ENCODE results near the gene SPHK2.

SPHK2 gene

DNA sequence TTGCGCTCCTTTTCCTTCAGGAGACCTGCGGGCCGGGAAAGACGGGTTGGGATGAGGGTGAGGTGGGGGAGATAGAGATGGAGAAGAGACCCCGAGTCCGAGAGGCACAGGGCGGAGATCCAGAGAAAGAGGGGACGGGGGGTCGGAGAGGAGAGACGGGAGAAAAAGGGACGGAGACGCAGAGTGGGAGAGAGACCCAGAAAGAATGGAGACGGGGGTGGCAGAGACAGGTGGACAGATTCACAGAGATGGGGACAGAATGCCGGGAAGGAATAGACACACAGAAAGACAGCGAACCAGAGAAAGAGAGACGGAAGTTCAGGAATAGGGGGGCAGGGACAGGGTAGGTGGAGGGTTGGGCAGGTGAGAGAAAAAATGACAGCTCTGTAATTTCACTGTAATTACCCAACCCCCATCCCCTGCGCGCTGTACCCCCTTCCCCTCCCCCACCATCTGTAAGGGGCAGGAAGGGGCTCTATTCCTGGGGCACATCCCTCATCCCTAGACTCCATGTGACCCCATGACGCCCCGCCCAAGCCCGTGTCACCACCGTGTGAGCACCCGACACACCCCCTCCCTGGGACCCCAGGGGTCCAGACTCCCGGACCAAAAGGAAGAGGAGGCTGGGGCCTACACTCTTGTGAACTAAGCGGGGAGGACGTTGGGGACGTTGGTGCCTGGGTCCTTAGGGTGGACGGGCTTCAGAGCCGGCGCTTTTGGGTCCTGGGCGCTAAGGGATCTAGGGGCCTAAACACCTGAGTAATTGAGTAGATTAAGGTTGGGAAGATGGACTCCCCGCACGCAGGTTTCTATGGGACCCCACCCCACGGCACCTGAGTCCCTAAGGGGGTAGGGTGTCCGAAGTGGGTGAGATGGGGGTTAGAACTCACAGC lies 16.9 kb downstream of the SPHK2 start:
- in situ Hi-C loops (cut with MboI; ENCODE audit: low sequenced_read_pairs): no loop called here

DNA sequence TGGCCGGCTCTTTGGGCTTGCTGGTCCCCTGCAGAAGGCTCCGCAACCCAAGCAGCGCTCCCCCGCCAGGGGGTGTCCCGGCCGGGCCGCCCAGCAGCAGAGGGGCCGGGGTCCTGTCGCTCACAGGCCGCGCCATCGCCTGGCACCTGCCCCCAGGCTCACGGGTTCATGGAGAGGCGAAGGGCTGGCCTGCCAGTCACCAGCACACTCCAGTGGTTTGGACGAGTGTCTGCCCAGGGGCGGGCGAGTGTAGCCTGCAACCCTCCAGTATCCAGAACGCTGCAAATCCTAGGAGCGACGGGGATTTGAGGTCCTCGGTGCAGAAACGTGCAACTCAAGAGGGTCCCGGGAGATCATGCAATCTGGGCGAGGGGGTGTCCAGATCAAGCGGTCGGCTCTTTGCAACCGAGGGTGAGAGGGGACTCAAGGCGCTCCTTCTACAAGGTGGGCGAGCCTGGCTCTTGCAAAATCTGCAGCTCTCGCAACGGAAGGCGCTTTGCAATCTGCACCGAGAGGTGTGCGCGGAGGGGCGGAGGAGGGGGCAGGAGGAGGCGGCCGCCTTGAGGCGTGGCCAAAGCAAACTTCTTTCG lies 17.6 kb downstream of the SPHK2 start, which contains the start of gene DBP:
DBP (minus strand) TSS at position 521 of the 590 bp plus-strand sequence; CDS start at position 136, 385 bp downstream.
- in situ Hi-C loops (cut with MboI; ENCODE audit: low sequenced_read_pairs): no loop called here

- in situ Hi-C loops (cut with MboI; ENCODE audit: low sequenced_read_pairs): no loop called here
Measured at GRCh38 chr19:48637449-48637947, 18.2 kb downstream of the SPHK2 start.

DNA sequence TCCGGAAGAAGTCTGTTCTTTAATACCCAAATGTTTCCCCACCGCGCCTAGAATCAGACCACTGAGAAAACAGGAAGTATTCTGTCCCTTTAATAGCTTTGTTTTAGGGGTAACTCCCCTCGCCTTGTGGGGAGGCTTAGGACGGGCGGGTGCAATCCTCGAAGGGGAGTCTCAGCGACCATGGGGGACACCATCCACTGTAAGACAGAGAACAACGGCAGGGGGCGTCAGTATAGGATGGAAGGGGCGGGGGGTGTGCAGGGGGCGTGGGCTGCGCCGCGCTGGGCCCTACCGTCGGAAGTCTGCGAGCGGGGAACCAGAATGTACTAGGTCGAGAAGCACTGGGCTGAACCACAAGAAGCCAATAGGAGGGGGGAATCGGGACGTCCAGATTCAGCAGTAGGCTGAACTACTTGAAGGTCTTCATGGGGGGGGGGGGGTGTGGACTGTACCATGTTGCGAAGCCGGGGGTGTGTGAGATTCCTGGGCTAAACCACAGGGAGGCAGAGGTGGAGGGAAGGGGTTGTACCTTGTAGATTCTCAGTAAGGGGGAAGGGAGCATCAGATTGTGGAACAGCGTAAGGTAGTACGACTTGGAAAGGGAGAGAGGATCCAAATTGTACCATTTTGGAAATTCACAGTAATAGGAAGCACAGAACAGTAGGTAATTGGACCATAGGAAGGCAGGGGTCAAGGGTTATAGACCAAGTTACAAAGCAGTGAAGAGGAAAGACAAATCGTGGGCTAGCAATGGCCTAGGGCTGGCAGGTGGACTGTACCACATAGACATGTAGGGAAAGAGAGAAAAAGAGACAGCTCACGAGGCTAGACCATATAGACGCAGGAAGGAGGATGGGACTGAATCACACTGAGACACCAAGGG lies 18.9 kb downstream of the SPHK2 start:
- in situ Hi-C loops (cut with MboI; ENCODE audit: low sequenced_read_pairs): no loop called here

DNA sequence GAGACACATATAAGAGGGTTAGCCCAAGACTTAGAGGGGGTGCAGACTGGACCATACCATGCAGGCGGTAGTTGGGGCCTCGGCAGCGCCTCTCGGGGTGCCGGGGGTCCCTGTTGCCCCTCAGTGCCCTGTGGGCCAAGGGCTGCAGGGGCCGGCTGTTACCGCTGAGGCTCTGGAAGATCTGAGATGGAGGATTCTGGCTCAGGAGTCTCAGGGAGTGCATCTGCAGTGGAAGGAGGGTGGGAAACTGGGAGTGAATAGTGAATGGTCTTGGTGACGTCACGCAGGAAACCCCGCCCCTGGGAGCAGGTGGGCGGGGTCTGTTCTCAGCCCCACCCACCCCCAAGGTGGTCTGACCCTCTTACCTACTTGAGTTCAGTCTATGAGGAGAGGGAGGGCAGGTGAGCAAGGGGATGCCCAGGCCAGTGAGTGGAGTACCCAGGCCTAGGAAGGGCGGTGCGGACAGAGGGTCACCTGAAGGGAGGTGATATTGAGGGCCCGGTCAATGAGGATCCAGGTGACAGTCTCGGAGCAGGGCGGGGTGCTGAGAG lies 19.6 kb downstream of the SPHK2 start:
- in situ Hi-C loops (cut with MboI; ENCODE audit: low sequenced_read_pairs): no loop called here

DNA sequence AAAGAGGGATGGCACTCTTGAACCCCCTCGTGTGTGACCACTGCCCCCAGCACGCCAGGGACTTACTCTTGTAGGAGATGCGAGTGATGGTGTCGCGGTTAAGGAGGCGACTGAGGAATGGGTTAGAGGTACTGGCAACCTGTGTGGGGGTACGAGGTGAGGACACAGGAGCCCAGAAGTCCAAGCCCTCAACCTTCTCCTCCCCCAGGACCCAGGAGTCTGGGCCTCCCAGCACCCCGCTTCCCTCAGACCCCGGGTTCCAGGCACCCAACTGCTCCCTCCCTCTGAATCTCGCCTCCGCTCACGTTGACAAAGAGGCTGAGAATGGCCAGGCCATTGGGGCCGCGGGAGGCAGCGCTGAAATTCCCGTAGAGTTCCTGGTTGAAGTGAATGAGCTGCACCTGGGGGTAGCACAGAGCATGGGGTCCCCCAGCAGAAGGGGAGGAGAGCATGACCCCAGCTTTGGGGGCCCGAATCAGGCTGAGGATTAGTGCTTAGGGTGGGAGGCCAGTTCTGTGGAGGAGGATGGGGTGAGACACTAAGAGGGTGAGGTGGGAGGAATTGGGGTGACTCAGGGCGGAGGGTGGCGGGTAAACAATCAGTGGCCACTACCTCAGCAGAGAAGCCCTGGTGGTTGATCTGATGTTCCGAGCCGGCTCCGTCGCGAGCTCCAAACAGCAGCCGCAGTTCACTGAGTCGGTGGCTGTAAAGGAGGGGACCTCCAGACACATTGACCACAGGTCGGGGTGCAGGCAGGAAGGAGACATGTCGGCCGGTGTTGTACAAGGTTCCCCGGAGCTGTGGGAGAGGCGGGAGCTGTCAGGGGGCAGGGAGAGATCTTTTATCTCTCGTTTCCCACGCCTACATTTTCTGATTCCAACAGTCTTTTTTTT lies 20.4 kb downstream of the SPHK2 start:
- in situ Hi-C loops (cut with MboI; ENCODE audit: low sequenced_read_pairs): no loop called here

DNA sequence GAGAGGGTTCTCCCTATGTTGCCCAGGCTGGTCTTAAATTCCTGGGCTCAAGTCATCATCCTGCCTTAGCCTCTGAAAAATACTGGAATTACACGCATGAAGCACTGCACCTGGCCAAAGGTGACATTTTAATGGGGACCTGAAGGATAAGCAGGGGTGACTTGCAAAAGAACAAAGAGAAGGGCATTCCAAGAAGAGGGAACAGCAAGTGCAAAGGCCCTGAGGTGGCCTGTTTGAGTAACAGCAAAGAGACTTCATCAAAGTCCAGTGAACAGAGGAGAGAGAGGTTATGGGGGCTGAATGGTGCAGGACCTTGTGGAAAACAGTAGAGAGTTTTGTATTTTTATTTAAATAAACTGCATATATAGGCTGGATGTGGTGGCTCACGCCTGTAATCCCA lies 22.5 kb downstream of the SPHK2 start:
- in situ Hi-C loops (cut with MboI; ENCODE audit: low sequenced_read_pairs): no loop called here

- in situ Hi-C loops (cut with MboI; ENCODE audit: low sequenced_read_pairs): no loop called here
Measured at GRCh38 chr19:48642862-48643261, 23.6 kb downstream of the SPHK2 start.

- in situ Hi-C loops (cut with MboI; ENCODE audit: low sequenced_read_pairs): no loop called here
Measured at GRCh38 chr19:48644355-48644754, 25.0 kb downstream of the SPHK2 start.

DNA sequence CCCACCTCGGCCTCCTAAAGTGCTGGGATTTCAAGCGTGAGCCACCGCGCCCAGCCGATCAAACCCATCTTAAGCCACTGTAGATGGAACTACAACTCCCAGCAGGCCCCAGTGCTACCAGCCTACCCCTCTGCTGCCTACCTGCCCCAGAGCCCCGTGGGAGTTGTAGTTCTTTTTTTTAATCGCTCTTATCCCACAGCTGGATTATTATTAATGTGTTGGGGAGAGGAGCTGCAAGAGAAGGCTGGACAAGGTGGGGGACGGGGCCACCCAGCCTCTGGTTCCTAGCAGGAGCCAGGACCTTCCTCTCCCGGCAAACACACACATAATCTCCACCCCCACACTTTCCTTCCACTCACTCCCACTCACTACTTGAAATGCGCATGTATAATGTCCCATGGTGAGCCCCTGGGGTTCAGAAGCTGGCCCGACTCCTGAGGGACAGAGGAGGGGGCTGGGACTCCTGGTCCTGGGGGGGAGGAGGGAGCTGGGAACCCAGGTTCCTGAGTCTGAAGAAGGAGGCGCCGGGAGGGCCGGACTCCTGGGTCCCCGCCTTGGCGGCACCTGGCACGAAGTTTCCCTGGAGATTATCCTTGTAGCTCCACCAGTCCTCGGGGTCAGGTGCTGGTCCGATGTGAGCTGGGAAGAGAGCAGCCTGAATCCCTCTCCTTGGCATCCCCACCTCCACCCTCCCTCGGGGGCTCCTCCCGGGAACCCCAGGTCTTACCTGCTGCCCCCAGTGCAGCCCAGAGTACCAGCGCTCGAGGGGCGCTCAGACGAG lies 25.7 kb downstream of the SPHK2 start:
- in situ Hi-C loops (cut with MboI; ENCODE audit: low sequenced_read_pairs): no loop called here

DNA sequence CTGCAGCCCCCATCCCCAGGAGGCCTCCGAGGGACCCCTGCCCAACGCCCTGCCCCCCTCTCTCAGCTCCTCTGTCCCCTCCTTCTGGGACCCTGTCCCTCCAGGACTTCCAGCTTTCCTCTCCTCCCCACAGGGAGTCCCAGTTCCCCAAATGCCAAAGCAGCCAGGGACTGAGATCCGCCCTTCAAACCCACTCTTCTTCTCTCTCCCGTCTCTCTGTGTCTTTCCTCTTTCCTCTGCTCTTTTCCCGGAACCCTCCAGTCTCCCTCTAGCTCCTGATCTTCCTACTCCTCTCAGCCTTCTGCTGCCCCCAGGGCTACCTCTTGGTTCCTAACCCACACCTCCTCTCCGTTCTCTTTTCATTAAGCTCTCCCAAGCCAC lies 26.3 kb downstream of the SPHK2 start:
- in situ Hi-C loops (cut with MboI; ENCODE audit: low sequenced_read_pairs): no loop called here

DNA sequence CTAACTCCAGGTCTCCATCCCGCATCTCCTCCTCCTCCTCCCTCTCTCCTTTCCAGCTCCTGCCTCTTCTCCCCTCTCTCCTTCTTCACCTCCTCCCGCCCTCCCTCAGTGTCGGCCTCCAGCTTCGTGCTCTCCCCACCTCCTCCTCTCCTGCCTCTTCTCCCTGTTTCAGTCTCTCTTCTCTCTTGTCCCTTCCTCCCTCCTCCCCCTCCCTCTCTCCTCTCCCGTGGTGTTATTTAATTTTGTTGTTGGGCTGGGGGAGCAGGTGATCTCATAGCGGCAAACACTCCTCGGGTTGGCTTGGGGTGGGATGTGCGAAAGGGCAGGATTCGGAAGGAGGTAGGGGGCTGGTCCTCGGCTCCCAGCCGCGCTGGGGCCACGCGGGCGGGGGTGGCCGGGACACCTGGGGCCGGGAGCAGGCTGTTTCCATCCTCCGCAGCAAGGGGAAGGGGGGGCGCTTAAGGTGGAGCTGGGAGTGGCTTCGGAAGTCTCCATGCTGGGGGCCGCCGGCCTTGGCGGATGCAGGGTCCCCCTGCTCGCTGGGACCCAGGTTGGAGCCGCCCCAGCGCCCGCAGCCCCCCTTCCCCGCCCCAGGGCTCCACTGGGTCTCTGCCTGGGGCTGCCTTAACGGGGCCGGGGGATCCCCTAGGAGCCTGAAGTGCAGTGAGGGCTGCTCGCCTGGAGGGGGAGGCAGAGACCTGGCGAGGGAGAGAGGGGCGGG lies 26.9 kb downstream of the SPHK2 start, which contains the start of gene CA11:
CA11 (minus strand) TSS at position 187 of the 721 bp plus-strand sequence. CDS start 555 bp downstream, outside the sequence.
- in situ Hi-C loops (cut with MboI; ENCODE audit: low sequenced_read_pairs): no loop called here

DNA sequence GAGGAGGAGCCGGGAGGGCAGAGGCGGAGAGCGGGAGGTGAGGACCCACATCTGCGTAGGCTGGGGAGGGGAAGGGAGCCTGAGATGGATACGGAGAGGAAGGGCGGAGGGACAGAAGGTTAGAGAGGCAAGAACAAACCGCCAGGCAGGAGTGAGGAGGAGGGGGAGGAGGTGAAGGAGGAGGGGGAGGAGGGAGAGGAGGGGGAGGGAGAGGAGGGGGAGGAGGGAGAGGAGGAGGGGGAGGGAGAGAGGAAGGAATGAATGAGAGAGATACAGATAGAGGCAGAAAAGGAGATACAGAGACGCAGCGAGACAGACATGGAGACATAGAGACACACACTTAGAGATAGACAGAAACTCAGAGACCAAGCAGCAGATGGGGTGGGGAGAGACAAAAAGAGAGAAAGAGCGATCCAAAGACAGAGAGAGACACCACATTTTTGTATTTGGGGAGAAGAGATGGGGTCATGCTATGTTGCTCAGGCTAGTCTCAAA lies 27.5 kb downstream of the SPHK2 start:
- in situ Hi-C loops (cut with MboI; ENCODE audit: low sequenced_read_pairs): no loop called here

- in situ Hi-C loops (cut with MboI; ENCODE audit: low sequenced_read_pairs): no loop called here
Measured at GRCh38 chr19:48648134-48648533, 28.8 kb downstream of the SPHK2 start.

DNA sequence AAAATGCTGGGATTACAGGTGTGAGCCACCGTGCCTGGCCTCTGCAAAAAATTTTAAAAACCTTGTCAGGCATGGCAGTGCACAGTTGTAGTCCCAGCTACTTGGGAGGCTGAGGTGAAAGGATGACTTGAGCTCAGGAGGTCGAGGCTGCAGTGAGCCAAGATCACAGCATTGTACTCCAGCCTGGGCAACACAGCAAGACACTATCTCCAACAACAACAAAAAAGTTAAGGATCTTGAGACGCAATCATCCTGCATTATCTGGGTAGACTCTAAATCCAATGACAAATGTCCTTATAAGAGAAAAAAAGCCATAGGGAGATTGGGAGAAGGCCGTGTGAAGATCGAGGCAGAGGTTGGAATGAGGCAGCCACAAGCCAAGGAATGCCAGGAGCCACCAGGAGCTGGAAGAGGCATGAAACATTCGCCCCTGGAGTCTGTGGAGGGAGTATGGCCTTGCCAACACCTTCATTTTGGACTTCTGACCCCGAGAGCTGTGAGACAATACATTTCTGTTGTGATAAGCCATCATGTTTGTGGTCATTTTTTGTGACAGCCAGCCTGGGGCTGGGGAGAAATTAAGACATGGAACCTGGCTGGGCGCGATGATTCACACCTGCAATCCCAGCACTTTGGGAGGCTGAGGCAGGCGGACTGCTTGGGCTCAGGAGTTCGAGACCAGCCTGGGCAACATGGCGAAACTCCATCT lies 31.8 kb downstream of the SPHK2 start:
- in situ Hi-C loops (cut with MboI; ENCODE audit: low sequenced_read_pairs): no loop called here

DNA sequence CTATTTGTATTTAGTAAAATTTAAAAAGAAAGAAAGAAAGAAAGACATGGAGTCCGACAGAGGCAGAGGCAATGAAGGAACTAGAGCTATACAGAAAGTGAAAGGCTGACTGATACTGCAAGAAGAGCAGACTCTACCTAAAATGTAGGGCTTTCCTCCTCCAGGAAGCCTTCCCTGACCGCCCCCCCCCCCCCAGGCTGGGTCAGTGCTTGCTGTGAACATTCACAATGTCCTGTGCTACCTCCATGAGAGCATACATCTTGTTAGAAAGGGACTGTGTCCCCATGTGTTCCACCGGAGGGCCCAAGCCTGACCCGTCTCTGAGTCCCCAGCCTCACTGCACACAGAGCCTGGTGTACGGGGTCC lies 32.4 kb downstream of the SPHK2 start:
- in situ Hi-C loops (cut with MboI; ENCODE audit: low sequenced_read_pairs): no loop called here

- in situ Hi-C loops (cut with MboI; ENCODE audit: low sequenced_read_pairs): no loop called here
Measured at GRCh38 chr19:48654299-48655059, 35.2 kb downstream of the SPHK2 start.
